NCI-H2227 (cell line): ENCODE measurements around the gene HSPA8.
A peak's percentile ranks its signal among the peaks of the same experiment; 100 is the strongest.
"Not testable (repeated sequence)": the region's sequence is repeated elsewhere in the genome, so short reads cannot be mapped to it uniquely, and the experiment has no call there.

ENCODE experiments used
- DNase-seq: peaks from one replicate; lab custom pipeline; 2025; ENCODE audit not compliant: unreplicated experiment; lab: John Stamatoyannopoulos, UW

The HSPA8 gene

GRCh38 chr11:123061403-123062157 lies at the start of gene HSPA8:
Gene HSPA8 (minus strand): TSS chr11:123062136. CDS start chr11:123061324, 812 bp downstream.
- peak; percentile 45 for DNase-seq

GRCh38 chr11:123111465-123111864 lies 49.5 kb upstream of the HSPA8 start:
- DNase-seq: peak; percentile 61

GRCh38 chr11:123110397-123110796 lies 48.5 kb upstream of the HSPA8 start:
- DNase-seq: no peak

GRCh38 chr11:123107945-123108495 lies 46.1 kb upstream of the HSPA8 start:
- DNase-seq: no peak

GRCh38 chr11:123104697-123105096 lies 42.8 kb upstream of the HSPA8 start:
- DNase-seq: no peak

GRCh38 chr11:123103326-123103980 lies 41.5 kb upstream of the HSPA8 start:
- DNase-seq: peak; percentile 75

- DNase-seq: no peak
These were observed 38.6 kb upstream of the HSPA8 start for GRCh38 chr11:123100379-123101085.

GRCh38 chr11:123098990-123099389 lies 37.1 kb upstream of the HSPA8 start:
- no peak for DNase-seq

GRCh38 chr11:123093739-123094138 lies 31.8 kb upstream of the HSPA8 start:
- no peak for DNase-seq

GRCh38 chr11:123091506-123091905 lies 29.6 kb upstream of the HSPA8 start:
- no peak for DNase-seq

- DNase-seq: not testable (repeated sequence)
These were observed 28.2 kb upstream of the HSPA8 start for GRCh38 chr11:123090168-123090567.

- not testable (repeated sequence) for DNase-seq
These were observed 27.0 kb upstream of the HSPA8 start for GRCh38 chr11:123088896-123089295.

- DNase-seq: not testable (repeated sequence)
These were observed 25.7 kb upstream of the HSPA8 start for GRCh38 chr11:123087657-123088056.

GRCh38 chr11:123086305-123086704 lies 24.4 kb upstream of the HSPA8 start:
- no peak for DNase-seq

- DNase-seq: no peak
These were observed 23.6 kb upstream of the HSPA8 start for GRCh38 chr11:123085497-123085896.

GRCh38 chr11:123084454-123084853 lies 22.5 kb upstream of the HSPA8 start:
- no peak for DNase-seq

- DNase-seq: peak; percentile 25
These were observed 21.7 kb upstream of the HSPA8 start for GRCh38 chr11:123083623-123084029.

GRCh38 chr11:123082977-123083376 lies 21.0 kb upstream of the HSPA8 start:
- no peak for DNase-seq

GRCh38 chr11:123080015-123080414 lies 18.1 kb upstream of the HSPA8 start:
- DNase-seq: no peak

- DNase-seq: no peak
These were observed 14.5 kb upstream of the HSPA8 start for GRCh38 chr11:123076484-123076883.

- no peak for DNase-seq
These were observed 11.6 kb upstream of the HSPA8 start for GRCh38 chr11:123073343-123074057.
